NCI-H345 treated with DMSO at 0.1 percent for 48 hours (cell line): ENCODE data around the gene IFNAR1.

Experiments used
- DNase-seq: peaks from one replicate; lab custom pipeline; 2025; ENCODE audit not compliant: unreplicated experiment; lab: John Stamatoyannopoulos, UW

The IFNAR1 gene

GRCh38 chr21:33397717-33398116, 72.9 kb downstream of the IFNAR1 start:
- no peak for DNase-seq

DNA sequence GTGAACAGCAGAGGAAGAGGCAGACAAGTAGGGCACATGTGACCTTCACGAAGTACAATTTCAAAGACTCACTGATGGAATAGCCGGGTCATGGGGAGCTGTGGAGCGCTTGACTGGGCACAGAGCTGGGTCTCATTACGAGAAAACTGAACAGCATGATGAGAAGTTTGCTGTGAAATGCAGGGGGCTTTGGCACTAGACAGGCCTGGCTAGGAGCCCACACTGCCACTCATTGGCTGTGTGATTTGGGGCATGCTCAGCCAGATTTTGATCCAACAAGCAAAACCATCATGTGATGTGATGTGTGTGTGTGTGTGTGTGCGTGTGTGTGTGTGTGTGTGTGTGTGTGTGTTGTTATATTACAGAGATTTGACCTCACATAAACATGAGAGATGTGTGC, 73.6 kb downstream of the IFNAR1 start:
- DNase-seq, result no peak

- no peak for DNase-seq
These were observed 76.8 kb downstream of the IFNAR1 start for GRCh38 chr21:33401630-33401992.

DNA sequence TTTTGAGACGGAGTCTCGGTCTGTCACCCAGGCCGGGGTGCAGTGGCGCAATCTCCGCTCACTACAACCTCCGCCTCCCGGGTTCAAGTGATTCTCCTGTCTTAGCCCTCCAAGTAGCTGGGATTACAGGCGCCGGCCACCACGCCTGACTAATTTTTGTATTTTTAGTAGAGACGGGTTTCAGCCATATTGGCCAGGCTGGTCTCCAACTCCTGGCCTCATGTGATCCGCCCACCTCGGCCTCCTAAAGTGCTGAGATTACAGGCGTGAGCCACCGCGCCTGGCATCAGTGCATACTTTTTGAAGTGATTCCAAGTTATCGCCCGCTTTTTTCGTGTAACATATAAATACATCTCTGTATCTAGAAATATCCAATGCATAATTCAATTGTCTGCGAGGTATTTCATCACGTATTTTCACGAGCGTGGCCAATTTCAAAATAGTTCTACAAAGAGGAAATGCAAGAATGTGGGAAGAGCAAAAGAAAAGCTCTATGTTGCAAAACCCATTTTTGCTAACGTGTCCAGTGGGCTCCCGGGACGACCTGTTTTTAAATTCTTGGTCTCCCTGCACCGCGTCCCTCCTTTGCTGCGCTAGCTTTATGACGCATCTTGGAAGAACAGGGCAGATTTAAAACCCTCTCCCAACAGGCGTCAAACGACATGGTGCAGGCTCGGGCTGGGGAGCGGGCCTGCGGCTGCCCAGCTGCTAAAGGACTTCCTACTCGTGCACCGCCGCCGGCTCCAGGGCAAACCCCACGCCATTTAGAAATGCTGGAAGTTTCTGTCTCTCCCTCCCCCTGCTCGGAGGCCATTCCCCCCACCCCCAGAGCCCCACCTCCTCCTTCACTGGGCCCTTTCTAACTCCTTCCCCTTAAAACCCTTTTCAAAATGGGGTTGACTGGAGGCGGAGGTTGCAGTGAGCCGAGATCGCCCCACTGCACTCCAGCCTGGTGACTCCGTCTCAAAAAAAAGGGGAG, 77.5 kb downstream of the IFNAR1 start:
- DNase-seq, result no peak

GRCh38 chr21:33403128-33403785, 78.5 kb downstream of the IFNAR1 start, which contains the start of gene IFNGR2:
Gene IFNGR2, plus strand, starts transcription at chr21:33403413. Its CDS starts 131 bp downstream, at chr21:33403544.
- DNase-seq, result no peak

GRCh38 chr21:33403786-33404585, 79.2 kb downstream of the IFNAR1 start:
- peak; percentile 55 for DNase-seq

DNA sequence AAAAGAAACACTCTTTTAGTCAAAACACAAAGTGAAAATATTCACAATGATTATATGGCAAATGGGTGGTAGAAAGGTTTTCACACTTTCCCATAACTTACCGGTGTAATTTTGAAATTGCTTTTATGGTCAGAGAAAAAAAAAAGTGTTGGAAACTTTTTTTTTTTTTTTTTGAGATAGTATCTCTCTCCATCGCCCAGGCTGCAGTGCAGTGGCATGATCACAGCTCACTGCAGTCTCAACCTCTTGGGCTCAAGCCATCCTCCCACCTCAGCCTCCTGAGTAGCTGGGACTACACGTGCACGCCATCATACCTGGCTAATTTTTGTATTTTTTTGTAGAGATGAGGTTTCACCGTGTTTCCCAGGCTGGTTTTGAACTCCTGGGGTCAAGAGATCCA, 81.7 kb downstream of the IFNAR1 start:
- no peak for DNase-seq
